T-helper 1 cell treated with Interleukin-12 subunit alpha and Interleukin-12 subunit beta and Interleukin-4 antibody, amounts not matched to agents 30 ng/mL and 1 ng/mL, for 36 hours (primary cell): ENCODE results near the gene CDK5R2. TPM values are rescaled to one million over a fixed set of nuclear protein-coding genes. Genes with fewer than 3 reads are reported as not detected.

ENCODE experiments used
- intact Hi-C: fragments of 100-400 bp; cut with micrococcal nuclease; formaldehyde crosslinking; loops from one replicate; pipeline ENCODE4 v1.15.1; 2024
- total RNA-seq: library from RNA; stranded (reverse); gene quantifications from 2 replicates; pipeline ENCODE4 v1.2.3, GENCODE V29; 2022

Gene CDK5R2
- total RNA-seq, 1 donor from 2014 or later, result not detected

DNA sequence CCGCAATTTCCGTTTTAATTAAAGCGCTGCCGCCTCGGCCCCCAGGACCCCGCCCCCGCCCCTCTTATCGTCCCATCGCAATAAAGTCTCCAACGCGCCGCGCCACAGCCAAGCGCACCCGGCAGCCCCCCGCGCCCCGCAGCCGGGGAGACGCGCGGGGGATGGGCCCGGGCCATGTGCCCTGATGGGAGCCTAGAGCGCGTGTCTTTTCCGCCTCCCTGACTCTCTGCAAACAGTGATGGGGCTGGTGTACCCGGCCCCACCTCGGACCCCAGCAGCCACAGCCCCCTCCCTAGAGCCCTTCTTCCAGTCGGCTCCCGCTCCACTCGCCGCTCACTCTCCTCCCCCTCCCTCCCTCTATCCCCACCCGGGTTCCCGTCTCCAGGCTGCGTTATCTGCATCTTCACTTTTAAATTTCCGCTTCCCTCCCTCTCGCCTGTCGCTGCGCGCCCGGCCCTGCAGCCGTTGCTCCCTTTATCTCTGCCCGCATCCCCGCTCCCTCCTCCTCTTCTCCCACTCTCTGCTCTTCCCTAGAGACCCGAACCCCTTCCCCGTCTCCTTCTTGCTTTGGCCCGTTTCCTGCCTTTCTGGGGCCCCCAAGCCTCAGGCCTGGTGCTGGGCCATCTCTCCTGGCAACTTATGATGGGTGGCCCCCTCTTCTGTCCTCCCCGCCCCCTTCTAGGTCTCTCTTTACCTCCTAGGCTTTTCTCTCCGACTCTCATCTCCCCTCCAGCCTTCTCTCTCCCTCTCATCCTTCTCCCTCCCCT is 26.0 kb downstream of the CDK5R2 start:
- intact Hi-C loops, result no loop called here

DNA sequence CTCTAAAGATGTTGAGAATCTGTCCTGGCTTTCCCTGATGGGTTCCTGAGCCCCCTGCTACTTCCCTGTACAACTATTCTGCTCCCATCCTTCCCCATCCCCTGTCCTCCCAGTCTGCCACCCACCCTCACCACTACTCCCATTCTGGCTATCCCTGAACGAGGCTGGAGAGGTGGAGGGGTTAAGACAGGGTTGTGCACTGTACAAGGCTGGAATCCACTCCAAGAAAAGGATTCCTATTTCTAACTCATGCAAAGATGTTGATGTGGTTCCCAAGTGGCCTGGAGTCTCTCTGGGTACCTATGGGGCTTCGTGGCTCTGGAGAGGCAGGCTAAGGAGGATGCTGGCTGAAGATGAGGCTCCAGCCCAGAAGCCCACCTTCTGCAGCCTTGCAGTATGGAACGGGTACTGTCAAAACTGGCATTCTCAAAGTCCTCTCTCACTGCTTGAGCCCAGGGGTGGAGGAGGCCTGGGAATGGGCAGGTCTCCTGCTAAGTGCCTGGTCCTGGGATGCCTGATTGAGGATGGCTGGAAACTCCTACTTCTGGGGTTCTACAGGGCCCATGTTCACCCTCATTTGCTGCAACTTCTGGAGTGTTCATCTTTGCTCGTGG is 26.8 kb downstream of the CDK5R2 start:
- intact Hi-C loops, result no loop called here

DNA sequence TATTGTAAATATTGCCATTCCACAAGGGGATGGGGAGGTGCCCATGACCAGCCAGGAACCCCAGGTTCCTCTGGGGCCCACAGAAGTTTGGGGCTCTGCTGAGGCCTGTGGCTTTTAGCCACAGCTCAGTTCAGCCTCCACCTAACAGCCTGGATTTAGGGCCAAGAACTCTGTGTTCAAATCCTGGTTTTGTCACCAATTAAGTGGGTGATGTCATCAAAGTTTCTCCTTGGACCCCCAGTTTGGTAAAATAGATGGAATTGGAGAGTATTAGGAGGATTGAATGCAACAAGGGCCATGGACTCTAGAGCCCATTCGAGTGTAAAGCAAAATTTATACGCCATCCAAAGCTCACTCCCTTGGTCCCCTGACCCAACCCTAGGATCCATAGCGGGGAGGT is 28.7 kb downstream of the CDK5R2 start:
- intact Hi-C loops, result no loop called here

DNA sequence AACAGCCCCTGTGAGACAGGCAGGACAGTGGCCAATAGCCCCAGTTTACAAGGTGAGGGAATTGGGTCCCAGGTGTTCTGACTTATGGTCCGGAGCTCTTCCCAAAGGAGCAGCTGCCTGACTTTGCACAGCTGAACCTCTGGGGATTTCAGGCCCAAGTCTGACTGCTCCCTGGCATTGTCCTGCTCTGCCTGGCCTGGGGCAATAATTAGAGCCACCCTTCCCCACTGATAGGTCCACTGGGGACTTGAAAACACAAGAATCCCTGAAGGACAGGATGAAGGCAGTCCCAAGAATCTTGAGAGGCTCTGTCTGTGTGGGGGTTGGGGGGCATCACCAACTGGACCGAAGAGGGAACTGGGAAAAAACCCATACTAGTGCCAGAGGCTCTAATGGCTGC is 29.2 kb downstream of the CDK5R2 start:
- intact Hi-C loops, result no loop called here

GRCh38 chr2:218990052-218990451 is 30.6 kb downstream of the CDK5R2 start:
- intact Hi-C loops, result no loop called here

GRCh38 chr2:218990612-218991011 is 31.1 kb downstream of the CDK5R2 start:
- intact Hi-C loops, result no loop called here

GRCh38 chr2:218991674-218992168 is 32.3 kb downstream of the CDK5R2 start:
- intact Hi-C loops, result no loop called here

DNA sequence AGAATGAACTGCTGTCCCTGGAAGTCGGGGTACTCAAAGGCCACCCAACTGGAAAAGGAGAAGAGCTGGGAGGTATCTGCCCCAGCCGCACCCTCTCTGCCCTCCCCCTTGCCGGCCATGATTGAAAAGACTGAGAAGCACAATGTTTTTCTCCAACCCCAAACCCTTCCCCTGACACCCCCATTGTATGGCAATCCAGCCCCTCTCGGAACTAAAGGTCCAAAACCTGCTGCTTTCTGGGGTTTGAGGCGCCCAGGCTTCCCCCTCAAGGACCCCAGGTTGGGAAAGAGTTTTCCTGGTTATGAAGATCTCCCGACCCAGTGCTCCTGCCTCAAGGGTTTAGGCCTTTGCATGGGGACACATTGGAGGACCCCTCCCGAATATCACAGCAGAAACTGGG is 32.7 kb downstream of the CDK5R2 start:
- intact Hi-C loops, result no loop called here

DNA sequence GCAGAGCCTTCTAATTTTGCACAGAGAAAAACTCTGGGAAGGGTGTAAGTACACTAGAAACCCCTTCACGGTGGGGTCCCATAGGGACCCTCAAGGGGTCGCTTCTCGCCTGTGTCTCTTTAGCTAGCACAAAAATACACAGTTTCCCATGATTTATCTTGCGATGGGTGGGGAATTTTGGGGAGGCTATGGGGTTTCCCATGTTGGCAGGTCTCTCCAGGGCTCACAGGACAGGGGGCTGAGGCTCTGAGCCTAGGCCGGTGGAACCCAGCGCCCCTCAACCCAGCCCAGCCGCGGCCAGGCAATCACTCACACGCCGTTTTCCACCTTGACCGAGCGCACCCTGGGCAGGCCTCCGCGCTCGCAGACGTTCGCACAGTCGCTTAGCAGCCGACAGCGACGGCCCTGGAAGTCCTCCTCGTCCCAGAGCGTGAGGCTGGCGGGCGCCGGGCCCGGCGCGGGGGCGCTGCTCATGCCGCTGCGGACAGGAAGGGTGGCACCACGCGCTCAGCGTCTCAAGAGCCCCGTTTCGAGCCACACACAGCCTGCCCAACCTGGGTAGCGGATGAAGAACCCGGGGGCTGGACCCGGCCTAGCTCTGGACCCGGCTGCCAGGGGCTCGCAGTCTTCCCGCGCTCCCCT is 33.4 kb downstream of the CDK5R2 start:
- intact Hi-C loops, result loop anchor here (1.0 kb wide), 1 partner anchor 11 kb away; no protein-coding TSS in a partner anchor

DNA sequence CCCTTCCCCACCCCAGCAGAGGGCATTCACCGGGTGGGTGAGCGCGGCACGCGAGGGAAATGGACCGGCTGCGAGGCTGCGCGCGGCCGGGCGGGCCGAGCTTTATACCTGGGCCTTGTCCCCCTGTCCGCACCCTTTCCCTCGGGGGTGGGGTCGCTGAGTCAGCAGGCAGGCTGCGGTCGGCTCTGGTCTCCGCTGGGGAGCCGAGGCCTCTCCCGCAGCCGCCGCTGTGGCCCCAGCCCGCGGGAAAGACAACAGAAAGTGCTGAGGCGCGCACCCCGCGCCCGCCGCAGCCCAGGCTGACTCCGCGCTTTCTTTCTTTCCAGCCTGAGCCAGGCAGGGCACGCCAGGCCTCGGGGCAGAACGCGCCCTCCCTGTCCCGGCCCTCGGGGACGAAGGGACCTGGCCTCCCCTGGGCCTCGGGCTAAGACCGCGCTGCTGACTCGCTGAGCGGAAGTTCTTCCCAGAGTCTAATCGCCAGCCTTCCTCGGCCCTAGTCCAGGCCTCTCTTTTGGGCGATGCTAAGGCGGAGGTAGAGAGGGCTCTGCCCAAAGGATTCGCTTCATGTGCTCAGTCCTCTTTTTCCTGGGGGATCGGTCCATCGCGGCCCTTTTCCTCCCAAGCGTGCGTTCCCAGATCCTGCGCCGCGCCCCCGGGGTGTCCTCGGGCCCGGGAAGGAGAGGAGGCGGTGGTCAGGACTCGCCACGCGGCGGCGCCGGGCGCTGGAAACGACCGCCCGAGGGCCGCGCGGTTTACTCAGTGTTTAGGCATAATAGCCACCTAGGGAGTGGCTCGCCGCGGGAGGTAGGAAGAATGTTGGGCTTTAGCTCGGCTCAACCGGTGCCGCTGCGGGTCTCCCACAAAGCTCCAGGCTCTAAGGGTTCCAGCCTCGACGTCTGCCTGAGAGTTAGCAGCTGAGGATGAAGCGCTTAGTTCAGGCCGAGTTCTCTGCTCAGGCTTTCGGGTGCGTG is 34.2 kb downstream of the CDK5R2 start, which contains the start of gene CRYBA2:
CRYBA2 (minus strand) TSS at position 78 of the 971 bp plus-strand sequence. CDS start 246 bp downstream, outside the sequence.
- intact Hi-C loops, result loop anchor here (1.0 kb wide), 1 partner anchor 11 kb away; no protein-coding TSS in a partner anchor

DNA sequence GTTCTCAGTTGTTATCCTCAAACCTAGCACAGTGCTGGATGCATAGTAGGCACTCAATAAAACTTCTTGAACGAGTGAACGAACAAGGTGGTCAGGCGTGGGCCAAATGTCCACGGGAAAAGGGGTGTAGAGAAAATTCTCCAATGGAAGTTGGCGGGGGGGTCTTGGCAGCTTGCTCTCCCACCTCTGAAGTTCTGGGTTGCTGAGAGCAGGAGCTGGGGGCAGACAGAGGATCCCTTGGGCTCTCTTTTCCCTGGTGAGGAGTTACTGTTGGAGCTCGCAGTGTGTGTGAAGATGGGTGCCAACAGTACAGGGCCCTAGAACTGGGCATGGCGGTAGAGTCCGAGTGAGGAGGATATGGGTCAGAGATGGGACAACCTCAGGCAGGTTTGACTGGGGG is 36.1 kb downstream of the CDK5R2 start:
- intact Hi-C loops, result no loop called here

DNA sequence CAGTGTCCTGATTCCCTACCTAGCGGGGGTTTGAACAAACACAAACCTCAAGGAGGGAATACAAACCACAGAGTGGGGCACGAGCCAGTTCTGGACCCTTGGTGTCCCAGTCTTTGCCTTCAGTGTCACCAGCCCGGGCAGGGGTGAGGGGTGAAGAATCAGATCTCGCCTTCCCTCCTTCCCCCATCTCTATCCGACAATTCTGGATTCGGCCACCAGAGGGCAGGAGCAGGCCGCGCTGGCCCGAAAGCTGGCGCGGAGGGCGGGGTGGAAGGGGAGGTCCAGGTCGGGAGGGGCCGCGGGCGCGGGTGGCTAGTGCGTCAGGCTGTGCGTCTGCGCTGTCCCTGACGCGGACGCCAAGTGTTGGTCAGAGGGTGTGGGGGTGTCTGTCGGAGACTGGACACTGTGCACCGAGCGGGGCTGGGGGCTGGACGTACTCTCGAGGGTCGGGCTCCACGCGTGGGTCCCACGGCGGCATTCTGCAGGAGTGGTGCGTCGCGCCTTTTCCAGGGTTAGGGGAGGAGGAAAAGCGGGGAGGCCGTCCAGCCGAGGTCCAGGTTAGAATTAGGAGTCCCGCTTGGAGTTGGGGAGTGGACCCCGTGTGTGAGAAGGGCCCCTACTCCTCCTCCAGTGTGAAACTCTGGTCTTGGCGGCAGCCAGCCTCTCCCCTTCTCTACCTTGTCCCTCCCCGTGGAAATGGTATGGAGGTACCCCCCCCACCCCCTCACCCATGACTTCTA is 36.7 kb downstream of the CDK5R2 start:
- intact Hi-C loops, result loop anchor here (1.0 kb wide), 2 partner anchors 16 to 62 kb away; no protein-coding TSS in a partner anchor

- intact Hi-C loops, result loop anchor here (1.0 kb wide), 2 partner anchors 17 to 61 kb away; no protein-coding TSS in a partner anchor
Observed at GRCh38 chr2:218996937-218997336, 37.5 kb downstream of the CDK5R2 start.

DNA sequence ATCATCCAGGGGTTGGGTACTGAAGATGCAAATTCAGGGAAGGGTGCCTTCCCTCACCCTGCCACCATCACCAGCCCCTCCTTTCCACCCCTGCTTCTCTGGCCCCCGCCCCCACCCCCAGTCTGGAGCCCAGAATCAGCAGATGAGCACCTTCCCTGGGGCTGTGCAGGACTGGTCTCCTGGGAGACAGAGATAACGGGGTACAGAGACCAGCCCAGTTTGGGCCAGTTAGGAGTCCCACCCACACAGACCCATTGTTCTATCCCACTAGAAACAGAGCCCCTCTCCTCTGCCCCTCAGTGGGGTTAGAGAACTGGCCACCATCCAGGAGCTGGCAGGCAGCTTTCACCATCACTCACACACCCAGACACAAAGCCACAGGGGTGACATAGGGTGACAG is 38.3 kb downstream of the CDK5R2 start:
- intact Hi-C loops, result no loop called here

GRCh38 chr2:218998414-218999002 is 39.0 kb downstream of the CDK5R2 start:
- intact Hi-C loops, result no loop called here

DNA sequence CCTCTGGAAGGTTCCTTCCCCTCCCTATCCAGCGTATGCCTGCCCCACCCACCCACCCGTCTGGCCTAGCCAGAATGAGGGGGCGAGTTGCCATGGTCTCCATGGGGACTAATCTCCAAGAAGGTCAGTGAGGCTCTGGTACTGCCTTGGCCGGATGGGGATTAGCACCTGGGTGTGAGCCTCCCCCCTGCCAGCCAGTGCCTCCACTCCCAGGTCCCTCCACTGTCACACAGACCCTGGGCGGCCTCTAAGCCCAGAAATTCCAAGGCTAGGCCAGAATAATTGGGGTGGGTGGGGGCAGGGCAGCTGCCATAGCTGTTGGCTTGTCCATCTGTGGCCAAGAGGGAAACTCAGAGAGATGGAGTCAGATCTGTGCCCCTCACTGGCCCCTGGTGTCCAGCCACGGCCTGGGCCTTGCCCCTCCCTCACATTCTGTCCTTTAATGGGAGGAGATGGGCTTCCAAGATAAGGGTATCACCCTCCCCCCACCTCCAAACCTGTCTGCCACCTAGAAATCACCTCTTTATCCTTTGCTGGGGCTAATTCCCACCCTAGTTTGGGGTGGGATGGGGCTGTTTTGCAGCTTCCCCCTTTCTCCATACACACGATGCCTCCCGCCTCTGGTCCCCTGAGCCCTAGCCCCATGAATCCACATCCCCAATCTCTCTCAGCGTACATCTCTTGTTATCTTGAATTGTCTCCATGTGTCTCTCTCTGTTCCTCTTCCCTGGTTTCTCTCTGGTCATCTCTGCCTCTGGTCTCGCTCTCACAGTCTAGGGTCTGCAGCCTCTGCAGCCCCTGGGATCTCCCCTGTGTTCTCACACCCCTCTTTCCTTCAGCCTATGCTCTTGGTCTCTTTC is 39.8 kb downstream of the CDK5R2 start:
- intact Hi-C loops, result no loop called here

- intact Hi-C loops, result no loop called here
Observed at GRCh38 chr2:218999881-219000568, 40.6 kb downstream of the CDK5R2 start.

- intact Hi-C loops, result no loop called here
Observed at GRCh38 chr2:219000569-219000960, 41.1 kb downstream of the CDK5R2 start.
